Ovary (tissue), 9 donors: Measurements from ENCODE around the gene COL4A3. TPM values are rescaled to one million over a fixed set of nuclear protein-coding genes. Genes with fewer than 3 reads are reported as not detected.

Source experiments
- DNase-seq, 5 donors: peaks; one replicate each; pipeline ENCODE4 v3.0.0-alpha.2; 2019 to 2020
- H3K27ac ChIP-seq, 2 donors: fragments of 200-600 bp; one replicate each; pipeline versions ENCODE4 v1.5.1 to v1.8.0; 2019 to 2022
- H3K27me3 ChIP-seq: fragments of 200-600 bp; one replicate; pipeline ENCODE4 v1.8.0; 2022
- H3K36me3 ChIP-seq: fragments of 200-600 bp; sonication (generic); one replicate; pipeline ENCODE4 v1.5.1; 2019
- H3K4me1 ChIP-seq: one replicate; pipeline ENCODE4 v1.8.1; 2013; ENCODE audit warnings: mild to moderate bottlenecking, moderate library complexity; ENCODE audit not compliant: insufficient read depth
- H3K4me3 ChIP-seq: fragments of 200-600 bp; sonication (generic); one replicate; pipeline ENCODE4 v1.5.1; 2017
- H3K9me3 ChIP-seq, 2 donors: fragments of 200-600 bp in 1 of 2; sonication (generic) in 1 of 2; one replicate each; pipeline versions ENCODE4 v1.5.1 to v1.8.1; 2013 to 2019; ENCODE audit warnings: mild to moderate bottlenecking in 1 of 2, moderate library complexity in 1 of 2
- CTCF ChIP-seq, 3 donors: fragments of 450-650 bp in 2 of 3; fragments of 200-600 bp in 1 of 3; IDR thresholded peaks; one replicate each; pipeline versions ENCODE4 v1.5.1 to v1.8.0; 2016 to 2022; ENCODE audit warnings: antibody characterized with exemption in 3 of 3, mild to moderate bottlenecking in 1 of 3
- EP300 ChIP-seq: sonication (generic); formaldehyde crosslinking; IDR thresholded peaks from one replicate; pipeline ENCODE4 v1.6.1; 2017; ENCODE audit warnings: antibody characterized with exemption
- POLR2A ChIP-seq: fragments of 450-650 bp; IDR thresholded peaks from one replicate; pipeline ENCODE4 v1.6.1; 2017; ENCODE audit warnings: antibody characterized with exemption, mild to moderate bottlenecking, moderate library complexity
- WGBS, 3 donors: extraction: QIAGEN DNeasy Blood & Tissue Kit in 1 of 3; methylation state at CpG; one replicate each; pipeline versions ENCODE4 v1.1.5 to v1.1.7; 2013 to 2017; 5-methylcytosine and 5-hydroxymethylcytosine counted together
- intact Hi-C, 4 donors: fragments of 100-400 bp; cut with DNase I; formaldehyde crosslinking; loops; one replicate each; pipeline versions ENCODE4 v1.11.0 to v1.15.1; 2022 to 2023
- polyA plus RNA-seq, 2 donors: library from polyadenylated mRNA; stranded (reverse); fragments of 200-250 nt in 1 of 2; fragments of 350-450 nt in 1 of 2; fragmentation: Illumina TruSeq in 1 of 2; extraction: RNeasy Lipid Tissue Mini Kit (QIAGEN cat#74804) in 1 of 2; gene quantifications; one replicate each; pipeline ENCODE4 v1.2.3, GENCODE V29; 2013 to 2014
- total RNA-seq, 7 donors: library from RNA; depleted of rRNA in 2 of 7; stranded (reverse); fragments of >200 nt in 2 of 7; fragmentation: NEBNext Ultra II Directional in 3 of 7; extraction: Animal tissue kit (Norgen Biotek cat#: 25700) in 3 of 7; gene quantifications; one replicate each; pipeline versions ENCODE4 v1.1.0 to v1.2.4, GENCODE V29; 2016 to 2023
- donor health status: DM: no; HTN: no; CAD: no; lungs with moderate emphysema.
- donor health status: DM: no; HTN: no; CAD: no.
- donor health status: Bipolar disorder and iron deficiency.
- donor health status: DM: yes; HTN: yes; CAD: no.
- donor health status: DM: no; HTN: no; CAD: no.
- donor health status: DM: yes; HTN: yes; CAD: no.

Gene COL4A3
- total and polyA plus RNA-seq, 9 donors, result 0.47 to 14.1 (median 2.9) TPM

- H3K36me3 ChIP-seq, result no peaks in the 10 kb centered on the region
- 94 to 95% (median 94%) methylated on average over 4 of the region's 4 CpGs for WGBS, 3 donors
- intact Hi-C loops, result no loop called here
- no peak for DNase-seq
- no peak for TF ChIP-seq CTCF (IDR thresholded peaks at IDR 0.05)
- no peak for TF ChIP-seq EP300
- no peak for TF ChIP-seq POLR2A
- no peaks in the 10 kb centered on the region for H3K27me3 ChIP-seq
- H3K27ac ChIP-seq, result no peak overlapping the region
- H3K4me1 ChIP-seq, result no peaks in the 10 kb centered on the region
- no peaks in the 10 kb centered on the region for H3K9me3 ChIP-seq
- no peak overlapping the region for H3K4me3 ChIP-seq
Observed at GRCh38 chr2:227308784-227309183, 144.4 kb downstream of the COL4A3 start.

DNA sequence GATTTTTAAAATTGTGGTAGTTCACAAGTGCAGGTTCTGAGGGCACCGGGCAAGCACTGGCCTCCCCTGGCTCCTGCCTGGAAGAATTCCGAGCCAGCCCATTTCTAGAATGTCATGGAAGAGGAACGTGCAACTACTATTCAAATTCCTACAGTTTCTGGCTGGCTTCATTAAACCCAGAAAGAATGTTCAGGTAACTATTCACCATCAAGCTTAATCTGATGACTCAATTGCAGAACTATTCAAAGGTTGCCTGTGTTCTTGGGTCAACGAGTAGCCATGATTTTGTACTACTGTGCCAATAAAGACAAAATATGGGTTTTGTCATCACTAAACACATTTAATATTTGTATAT, 146.3 kb downstream of the COL4A3 start:
- Histone ChIP-seq H3K4me3 (no peak overlapping the region), H3K9me3 (no peaks in the 10 kb centered on the region), H3K36me3 (no peaks in the 10 kb centered on the region), H3K4me1 (no peaks in the 10 kb centered on the region), H3K27me3 (no peaks in the 10 kb centered on the region), H3K27ac (no peak overlapping the region)
- DNase-seq, result no peak
- intact Hi-C loops, result no loop called here
- no peak for TF ChIP-seq POLR2A
- TF ChIP-seq CTCF (IDR thresholded peaks at IDR 0.05), result no peak
- no peak for TF ChIP-seq EP300
- 93 to 96% (median 94%) methylated on average over 4 of the region's 4 CpGs for WGBS, 3 donors

GRCh38 chr2:227311861-227312506, 147.6 kb downstream of the COL4A3 start:
- no peak for TF ChIP-seq POLR2A
- no peak for TF ChIP-seq EP300
- no peak for TF ChIP-seq CTCF (IDR thresholded peaks at IDR 0.05)
- Histone ChIP-seq H3K27ac (no peak overlapping the region), H3K4me3 (no peak overlapping the region), H3K27me3 (no peaks in the 10 kb centered on the region), H3K36me3 (no peaks in the 10 kb centered on the region), H3K9me3 (no peaks in the 10 kb centered on the region), H3K4me1 (no peaks in the 10 kb centered on the region)
- no peak for DNase-seq
- 95 to 97% (median 95%) methylated on average over 5 of the region's 5 CpGs for WGBS, 3 donors
- intact Hi-C loops, result no loop called here

GRCh38 chr2:227312579-227312978, 148.2 kb downstream of the COL4A3 start:
- H3K9me3 ChIP-seq, result no peaks in the 10 kb centered on the region
- no peak overlapping the region for H3K4me3 ChIP-seq
- no peak for DNase-seq
- TF ChIP-seq CTCF (IDR thresholded peaks at IDR 0.05) (no peak), EP300 (no peak), POLR2A (no peak)
- intact Hi-C loops, result no loop called here
- WGBS, 3 donors, result 48 to 75% (median 50%) methylated on average over 2 of the region's 2 CpGs
- H3K4me1 ChIP-seq, result no peaks in the 10 kb centered on the region
- no peaks in the 10 kb centered on the region for H3K27me3 ChIP-seq
- no peak overlapping the region for H3K27ac ChIP-seq
- H3K36me3 ChIP-seq, result no peaks in the 10 kb centered on the region
